OCI-LY1 (cell line): Measurements from ENCODE around the gene PRR5.

Experiments used
- H2AFZ ChIP-seq: fragments of 200-600 bp; sonication (generic), shearing (Covaris generic); 2 replicates; pipeline ENCODE4 v1.6.0; 2014; ENCODE audit warnings: antibody characterized with exemption, mild to moderate bottlenecking, low read length
- H3F3A ChIP-seq: fragments of 200-600 bp; sonication (generic), shearing (Covaris generic); 2 replicates; pipeline ENCODE4 v1.6.0; 2014; ENCODE audit warnings: mild to moderate bottlenecking, antibody characterized with exemption, low read length, moderate library complexity; ENCODE audit not compliant: insufficient read depth
- H3K27ac ChIP-seq: fragments of 200-600 bp; sonication (generic); 2 replicates; pipeline ENCODE4 v1.5.1; 2014; ENCODE audit warnings: low read length, mixed run types, mild to moderate bottlenecking, low read depth; ENCODE audit not compliant: poor library complexity, severe bottlenecking
- H3K27me3 ChIP-seq: fragments of 200-600 bp; sonication (generic); 2 replicates; pipeline ENCODE4 v1.6.0; 2014; ENCODE audit warnings: antibody characterized with exemption, mild to moderate bottlenecking, low read length, moderate library complexity; ENCODE audit not compliant: insufficient read depth
- H3K36me3 ChIP-seq: fragments of 200-600 bp; sonication (generic); 2 replicates; pipeline ENCODE4 v1.6.1; 2014; ENCODE audit warnings: mild to moderate bottlenecking, antibody characterized with exemption, low read length, moderate library complexity, mixed read lengths; ENCODE audit not compliant: insufficient read depth
- H3K4me1 ChIP-seq: fragments of 200-600 bp; sonication (generic); 2 replicates; pipeline ENCODE4 v1.5.1; 2014; ENCODE audit warnings: mild to moderate bottlenecking, low read length, moderate library complexity; ENCODE audit not compliant: insufficient read depth, severe bottlenecking
- H3K4me2 ChIP-seq: fragments of 200-600 bp; sonication (generic), shearing (Covaris generic); 2 replicates; pipeline ENCODE4 v1.6.1; 2014; ENCODE audit warnings: low read length
- H3K4me3 ChIP-seq: fragments of 200-600 bp; sonication (generic); 2 replicates; pipeline ENCODE4 v1.5.1; 2014; ENCODE audit warnings: low read length, low read depth, mild to moderate bottlenecking, mixed read lengths; ENCODE audit not compliant: poor library complexity, severe bottlenecking
- H3K79me2 ChIP-seq: fragments of 200-600 bp; shearing (Covaris generic); 2 replicates; pipeline ENCODE4 v1.6.1; 2016; ENCODE audit warnings: mixed run types, low read length, mixed read lengths; ENCODE audit not compliant: insufficient read depth
- H3K9ac ChIP-seq: fragments of 200-600 bp; sonication (generic), shearing (Covaris generic); 2 replicates; pipeline ENCODE4 v1.6.1; 2014; ENCODE audit warnings: mild to moderate bottlenecking, low read length, mixed read lengths
- H3K9me2 ChIP-seq: fragments of 200-600 bp; sonication (generic), shearing (Covaris generic); 2 replicates; pipeline ENCODE4 v1.6.1; 2014; ENCODE audit warnings: low read depth, mild to moderate bottlenecking, low read length, mixed read lengths
- H3K9me3 ChIP-seq: fragments of 200-600 bp; shearing (Covaris generic); 2 replicates; pipeline ENCODE4 v1.6.1; 2014; ENCODE audit warnings: low read length, mixed read lengths
- H4K20me1 ChIP-seq: fragments of 200-600 bp; sonication (generic), shearing (Covaris generic); 2 replicates; pipeline ENCODE4 v1.6.0; 2016; ENCODE audit warnings: mild to moderate bottlenecking, low read length; ENCODE audit not compliant: insufficient read depth
- CTCF ChIP-seq: fragments of 200-600 bp; sonication (generic), shearing (Covaris generic); IDR thresholded peaks from 2 replicates; pipeline ENCODE4 v1.5.1; 2017; ENCODE audit warnings: mild to moderate bottlenecking, antibody characterized with exemption, low read length, moderate library complexity, mixed read lengths
- EZH2 ChIP-seq: fragments of 200-600 bp; sonication (generic), shearing (Covaris generic); IDR thresholded peaks from 2 replicates; pipeline ENCODE4 v1.8.0; 2017; ENCODE audit warnings: borderline replicate concordance, mixed run types, mild to moderate bottlenecking, antibody characterized with exemption, low read length, moderate library complexity, mixed read lengths

The PRR5 gene

DNA sequence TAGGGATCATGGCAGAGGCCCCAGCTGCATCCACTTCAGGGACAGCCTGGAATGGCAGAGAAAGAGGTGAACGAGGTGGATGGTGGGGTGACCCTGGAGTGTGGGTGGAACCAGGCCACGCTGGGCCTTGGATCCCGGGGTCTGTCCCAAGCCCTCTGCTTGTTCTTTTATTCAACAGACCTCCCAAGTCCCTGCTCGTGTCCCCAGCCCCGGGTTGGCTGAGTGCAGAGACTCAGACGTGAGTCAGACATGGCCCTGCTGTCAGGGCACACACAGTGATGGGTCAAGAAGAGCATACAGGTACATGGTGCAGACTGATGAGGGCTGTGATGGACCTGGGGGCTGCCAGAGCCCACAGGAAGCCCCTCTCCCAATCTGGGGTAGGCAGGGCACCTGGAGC, 57.0 kb downstream of the PRR5 start:
- H3K27ac ChIP-seq = no peak overlapping the region
- no peak overlapping the region for H3K4me2 ChIP-seq
- H3K4me1 ChIP-seq = no peaks in the 10 kb centered on the region
- H3K9me2 ChIP-seq = no peaks in the 10 kb centered on the region
- H4K20me1 ChIP-seq = no peaks in the 10 kb centered on the region
- TF ChIP-seq CTCF (no peak), EZH2 (no peak)
- H3K79me2 ChIP-seq = no peaks in the 10 kb centered on the region
- no peaks in the 10 kb centered on the region for H3F3A ChIP-seq
- H3K9ac ChIP-seq = no peak overlapping the region
- no peak overlapping the region for H2AFZ ChIP-seq
- H3K9me3 ChIP-seq = no peaks in the 10 kb centered on the region
- H3K27me3 ChIP-seq = no peaks in the 10 kb centered on the region
- no peak overlapping the region for H3K4me3 ChIP-seq
- H3K36me3 ChIP-seq = no peaks in the 10 kb centered on the region

GRCh38 chr22:44759430-44760310, 57.7 kb downstream of the PRR5 start:
- no peak overlapping the region for H3K27ac ChIP-seq
- no peaks in the 10 kb centered on the region for H3K9me2 ChIP-seq
- no peak overlapping the region for H3K4me3 ChIP-seq
- no peaks in the 10 kb centered on the region for H3F3A ChIP-seq
- TF ChIP-seq CTCF (no peak), EZH2 (no peak)
- no peaks in the 10 kb centered on the region for H3K36me3 ChIP-seq
- no peaks in the 10 kb centered on the region for H3K9me3 ChIP-seq
- no peak overlapping the region for H2AFZ ChIP-seq
- no peak overlapping the region for H3K9ac ChIP-seq
- no peaks in the 10 kb centered on the region for H3K79me2 ChIP-seq
- no peaks in the 10 kb centered on the region for H3K4me1 ChIP-seq
- H4K20me1 ChIP-seq = no peaks in the 10 kb centered on the region
- no peaks in the 10 kb centered on the region for H3K27me3 ChIP-seq
- no peak overlapping the region for H3K4me2 ChIP-seq

- Histone ChIP-seq H3K9me2 (no peaks in the 10 kb centered on the region), H4K20me1 (no peaks in the 10 kb centered on the region), H3K79me2 (no peaks in the 10 kb centered on the region), H3F3A (no peaks in the 10 kb centered on the region), H3K27me3 (no peaks in the 10 kb centered on the region), H3K4me2 (no peak overlapping the region), H3K9ac (no peak overlapping the region), H3K27ac (no peak overlapping the region), H3K36me3 (no peaks in the 10 kb centered on the region), H3K4me1 (no peaks in the 10 kb centered on the region), H3K4me3 (no peak overlapping the region), H3K9me3 (no peaks in the 10 kb centered on the region), H2AFZ (no peak overlapping the region)
- TF ChIP-seq CTCF (no peak), EZH2 (no peak)
Observed at GRCh38 chr22:44760476-44760875, 58.5 kb downstream of the PRR5 start.
